Measurements from ENCODE around the gene PSME4. TPM values are rescaled to one million over a fixed set of nuclear protein-coding genes. Genes with fewer than 3 reads are reported as not detected.
A peak's percentile ranks its signal among the peaks of the same experiment; 100 is the strongest.
"Not testable (repeated sequence)": the region's sequence is repeated elsewhere in the genome, so short reads cannot be mapped to it uniquely, and the experiment has no call there.

PSME4 gene
- total RNA-seq, 1 donor from 2014 or later = 68.3 TPM

GRCh38 chr2:53827398-53828175, 143.2 kb downstream of the PSME4 start:
- Mint-ChIP-seq H3K4me1 (peaks cover 3% of the 10 kb centered on the region), H3K27ac (no peak overlapping the region), H3K9me3 (peaks cover 3% of the 10 kb centered on the region), H3K27me3 (ENCODE audit: low read depth) (no peaks in the 10 kb centered on the region), H3K4me3 (no peak overlapping the region), H3K36me3 (peaks cover 4% of the 10 kb centered on the region)
- TF ChIP-seq CTCF (IDR thresholded peaks at IDR 0.05; ENCODE audit: unreplicated experiment) = no peak
- no peak for DNase-seq (ENCODE audit: low spot score in 2 of 2, unreplicated experiment in 2 of 2)

GRCh38 chr2:53826587-53827397, 144.0 kb downstream of the PSME4 start:
- peaks cover 3% of the 10 kb centered on the region for H3K9me3 Mint-ChIP-seq
- TF ChIP-seq CTCF (IDR thresholded peaks at IDR 0.05; ENCODE audit: unreplicated experiment) = no peak
- H3K27me3 Mint-ChIP-seq (ENCODE audit: low read depth) = no peaks in the 10 kb centered on the region
- peaks cover 3% of the 10 kb centered on the region for H3K4me1 Mint-ChIP-seq
- no peak overlapping the region for H3K4me3 Mint-ChIP-seq
- DNase-seq (ENCODE audit: low spot score in 2 of 2, unreplicated experiment in 2 of 2) = no peak
- H3K36me3 Mint-ChIP-seq = peaks cover 4% of the 10 kb centered on the region
- peak overlapping the region; percentile 42 for H3K27ac Mint-ChIP-seq

- Mint-ChIP-seq H3K4me3 (no peak overlapping the region), H3K36me3 (peaks cover 3% of the 10 kb centered on the region), H3K27ac (peak overlapping the region; percentile 33), H3K27me3 (ENCODE audit: low read depth) (no peaks in the 10 kb centered on the region), H3K9me3 (peaks cover 3% of the 10 kb centered on the region), H3K4me1 (peaks cover 3% of the 10 kb centered on the region)
- DNase-seq (ENCODE audit: low spot score in 2 of 2, unreplicated experiment in 2 of 2) = no peak
- no peak for TF ChIP-seq CTCF (IDR thresholded peaks at IDR 0.05; ENCODE audit: unreplicated experiment)
Observed at GRCh38 chr2:53826030-53826410, 144.8 kb downstream of the PSME4 start.

- not testable (repeated sequence) for H3K27ac Mint-ChIP-seq; H3K9me3 Mint-ChIP-seq; H3K36me3 Mint-ChIP-seq; H3K4me3 Mint-ChIP-seq; DNase-seq (ENCODE audit: low spot score in 2 of 2, unreplicated experiment in 2 of 2); H3K27me3 Mint-ChIP-seq (ENCODE audit: low read depth); H3K4me1 Mint-ChIP-seq
Observed at GRCh38 chr2:53823639-53824038, 147.2 kb downstream of the PSME4 start.

GRCh38 chr2:53821810-53822209, 149.0 kb downstream of the PSME4 start:
- no peak for DNase-seq (ENCODE audit: low spot score in 2 of 2, unreplicated experiment in 2 of 2)
- Mint-ChIP-seq H3K36me3 (peaks cover 11% of the 10 kb centered on the region), H3K4me1 (peaks cover 2% of the 10 kb centered on the region), H3K27ac (no peak overlapping the region), H3K27me3 (ENCODE audit: low read depth) (no peaks in the 10 kb centered on the region), H3K9me3 (no peaks in the 10 kb centered on the region), H3K4me3 (no peak overlapping the region)
- TF ChIP-seq CTCF (IDR thresholded peaks at IDR 0.05; ENCODE audit: unreplicated experiment) = no peak

- DNase-seq (ENCODE audit: low spot score in 2 of 2, unreplicated experiment in 2 of 2) = no peak
- Mint-ChIP-seq H3K4me1 (no peaks in the 10 kb centered on the region), H3K4me3 (no peak overlapping the region), H3K27me3 (ENCODE audit: low read depth) (no peaks in the 10 kb centered on the region), H3K36me3 (peaks cover 14% of the 10 kb centered on the region), H3K27ac (no peak overlapping the region), H3K9me3 (no peaks in the 10 kb centered on the region)
- no peak for TF ChIP-seq CTCF (IDR thresholded peaks at IDR 0.05; ENCODE audit: unreplicated experiment)
Observed at GRCh38 chr2:53820711-53821110, 150.1 kb downstream of the PSME4 start.
